ENCODE data around the gene POU2AF3.

The POU2AF3 gene

DNA sequence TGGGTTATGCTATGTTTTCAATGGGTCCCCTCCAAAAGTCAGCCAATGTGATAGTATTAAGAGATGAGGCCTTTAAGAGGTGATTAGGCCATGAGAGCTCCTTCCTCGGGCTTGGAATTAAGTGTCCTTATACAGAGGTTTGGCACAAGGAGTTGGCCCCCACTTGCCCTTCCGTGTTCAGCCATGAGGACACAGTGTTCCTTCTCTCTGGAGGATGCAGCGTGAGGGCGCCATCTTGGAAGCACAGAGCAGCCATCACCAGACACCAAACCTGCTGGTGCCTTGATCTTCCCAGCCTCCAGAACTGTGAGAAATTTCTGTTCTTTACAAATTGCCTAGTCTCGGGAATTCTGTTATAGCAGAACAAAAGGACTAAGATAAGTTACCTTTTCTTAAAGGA is 26.9 kb downstream of the POU2AF3 start:
- H3K27me3 ChIP-seq (ENCODE audit: insufficient read depth, low read depth, severe bottlenecking) = no peaks in the 10 kb centered on the region
- no peak for TF ChIP-seq CTCF (IDR thresholded peaks at IDR 0.05; ENCODE audit: low read depth, low read length)
- H3K4me3 ChIP-seq (ENCODE audit: low read depth, low read length) = no peak overlapping the region
- H3K27ac ChIP-seq = no peak overlapping the region
- DNase-seq = no peak
- no peaks in the 10 kb centered on the region for H3K36me3 ChIP-seq
- H3K9me3 ChIP-seq (ENCODE audit: severe bottlenecking) = no peaks in the 10 kb centered on the region

DNA sequence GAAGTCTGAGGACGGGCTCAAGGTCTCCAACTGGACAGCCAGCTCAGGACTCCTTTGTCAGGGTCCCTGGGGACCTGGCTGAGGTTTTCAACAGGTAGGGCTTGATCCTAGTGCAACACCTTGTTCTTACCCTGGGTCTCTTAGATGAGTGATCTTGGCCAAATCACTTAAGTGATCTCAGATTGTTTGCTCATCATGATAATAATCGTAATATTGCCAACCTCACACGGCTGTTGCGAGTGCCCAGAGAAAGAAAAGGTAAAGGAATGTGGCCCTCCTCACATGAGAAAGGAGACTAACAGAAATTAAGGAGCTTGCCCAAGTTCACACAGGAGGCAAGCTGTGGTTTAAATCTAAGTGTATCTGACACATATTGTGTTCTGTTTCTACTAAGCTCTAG is 28.5 kb downstream of the POU2AF3 start:
- H3K4me3 ChIP-seq (ENCODE audit: low read depth, low read length) = no peak overlapping the region
- DNase-seq = no peak
- TF ChIP-seq CTCF (IDR thresholded peaks at IDR 0.05; ENCODE audit: low read depth, low read length) = no peak
- no peaks in the 10 kb centered on the region for H3K9me3 ChIP-seq (ENCODE audit: severe bottlenecking)
- H3K27me3 ChIP-seq (ENCODE audit: insufficient read depth, low read depth, severe bottlenecking) = no peaks in the 10 kb centered on the region
- no peak overlapping the region for H3K27ac ChIP-seq
- no peaks in the 10 kb centered on the region for H3K36me3 ChIP-seq

GRCh38 chr11:111327908-111328624 is 29.7 kb downstream of the POU2AF3 start:
- H3K9me3 ChIP-seq (ENCODE audit: severe bottlenecking) = no peaks in the 10 kb centered on the region
- no peaks in the 10 kb centered on the region for H3K36me3 ChIP-seq
- no peak for DNase-seq
- no peaks in the 10 kb centered on the region for H3K27me3 ChIP-seq (ENCODE audit: insufficient read depth, low read depth, severe bottlenecking)
- H3K27ac ChIP-seq = no peak overlapping the region
- no peak for TF ChIP-seq CTCF (IDR thresholded peaks at IDR 0.05; ENCODE audit: low read depth, low read length)
- no peak overlapping the region for H3K4me3 ChIP-seq (ENCODE audit: low read depth, low read length)

DNA sequence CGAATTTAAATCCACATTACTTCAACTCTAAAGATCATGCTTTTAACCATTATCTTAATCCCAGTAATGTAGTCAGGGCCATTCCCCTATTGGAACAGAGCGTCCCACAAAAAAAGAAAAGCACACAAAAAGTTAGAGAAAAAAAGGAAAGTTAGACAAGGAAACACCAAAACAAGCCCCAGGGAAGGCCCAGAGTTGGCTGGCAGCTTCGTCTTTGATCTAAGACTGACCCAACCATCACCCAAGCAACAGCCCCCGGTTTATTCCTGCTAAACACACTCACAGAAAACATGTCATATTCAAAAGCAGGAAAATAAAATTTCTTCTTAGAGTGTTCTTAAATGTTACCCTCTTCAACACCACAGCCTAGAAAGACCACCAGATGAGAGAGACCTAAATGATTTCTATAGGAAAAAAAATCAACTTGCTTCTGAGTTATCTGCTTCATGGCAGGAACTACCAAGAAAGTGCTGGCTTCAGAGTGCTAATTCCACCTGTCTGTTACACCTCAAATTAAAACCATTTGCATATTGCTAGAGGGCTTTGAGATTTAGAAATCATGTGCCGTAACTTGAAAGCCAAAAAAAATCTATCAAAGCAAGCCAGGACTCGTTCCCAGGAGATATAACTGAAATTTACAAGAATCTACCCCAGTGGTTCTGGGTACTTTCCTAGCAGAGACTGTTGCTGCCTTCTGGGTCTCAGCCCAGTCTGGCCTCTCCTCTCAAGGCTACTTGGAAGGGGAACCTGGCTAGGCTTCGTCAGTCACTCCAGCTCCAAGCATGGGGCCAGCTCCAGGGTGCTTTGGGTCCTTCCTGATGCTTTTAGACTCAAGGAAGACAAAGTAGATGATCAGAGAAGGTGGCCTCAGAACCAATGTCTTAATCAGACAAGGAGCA is 31.2 kb downstream of the POU2AF3 start:
- Histone ChIP-seq H3K27ac (no peak overlapping the region), H3K9me3 (ENCODE audit: severe bottlenecking) (no peaks in the 10 kb centered on the region), H3K36me3 (no peaks in the 10 kb centered on the region), H3K27me3 (ENCODE audit: insufficient read depth, low read depth, severe bottlenecking) (no peaks in the 10 kb centered on the region), H3K4me3 (ENCODE audit: low read depth, low read length) (no peak overlapping the region)
- no peak for DNase-seq
- TF ChIP-seq CTCF (IDR thresholded peaks at IDR 0.05; ENCODE audit: low read depth, low read length) = no peak

DNA sequence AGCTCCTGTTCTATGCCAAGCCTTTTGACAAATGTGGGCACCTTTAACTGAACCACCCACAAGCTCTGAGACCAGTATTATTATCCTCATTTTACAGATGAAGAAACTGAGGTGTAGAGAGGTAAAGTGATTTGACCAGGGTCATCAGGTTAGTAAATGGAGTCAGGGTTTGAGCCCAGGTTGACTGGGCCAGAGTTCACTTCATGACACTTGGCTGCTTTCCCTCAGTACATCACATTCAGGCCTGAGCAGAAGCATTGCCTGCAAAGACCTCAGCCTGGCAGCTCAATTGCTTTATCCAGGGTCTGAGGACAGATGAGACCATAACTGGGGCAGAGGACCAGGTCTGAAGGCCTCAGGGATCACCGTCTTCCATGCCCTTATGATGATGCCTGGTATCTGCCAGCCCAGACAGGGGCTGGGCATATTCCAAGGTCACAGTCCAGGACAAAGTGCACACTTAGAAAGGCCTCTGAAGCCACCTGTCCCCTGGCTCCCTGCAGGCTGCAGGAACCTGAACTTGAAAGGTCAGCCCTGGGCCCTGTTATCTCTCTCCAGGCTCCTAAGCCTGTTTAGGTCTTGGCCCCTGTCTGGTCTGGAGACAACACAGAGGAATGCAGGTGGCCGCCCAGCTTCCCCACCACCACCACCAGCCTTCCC is 32.0 kb downstream of the POU2AF3 start:
- H3K27me3 ChIP-seq (ENCODE audit: insufficient read depth, low read depth, severe bottlenecking) = no peaks in the 10 kb centered on the region
- no peak for DNase-seq

More for the DNA sequence above, 32.0 kb downstream of the POU2AF3 start:
- Histone ChIP-seq H3K36me3 (no peaks in the 10 kb centered on the region), H3K9me3 (ENCODE audit: severe bottlenecking) (no peaks in the 10 kb centered on the region), H3K4me3 (ENCODE audit: low read depth, low read length) (no peak overlapping the region), H3K27ac (no peak overlapping the region)
- TF ChIP-seq CTCF (IDR thresholded peaks at IDR 0.05; ENCODE audit: low read depth, low read length) = no peak

Data from WERI-Rb-1 (cell line).